ENCODE results near the gene CD99. TPM values are rescaled to one million over a fixed set of nuclear protein-coding genes. Genes with fewer than 3 reads are reported as not detected.
A peak's percentile ranks its signal among the peaks of the same experiment; 100 is the strongest.

The CD99 gene
- total RNA-seq, 1 experiment from 2014 or later = 1,443 TPM

DNA sequence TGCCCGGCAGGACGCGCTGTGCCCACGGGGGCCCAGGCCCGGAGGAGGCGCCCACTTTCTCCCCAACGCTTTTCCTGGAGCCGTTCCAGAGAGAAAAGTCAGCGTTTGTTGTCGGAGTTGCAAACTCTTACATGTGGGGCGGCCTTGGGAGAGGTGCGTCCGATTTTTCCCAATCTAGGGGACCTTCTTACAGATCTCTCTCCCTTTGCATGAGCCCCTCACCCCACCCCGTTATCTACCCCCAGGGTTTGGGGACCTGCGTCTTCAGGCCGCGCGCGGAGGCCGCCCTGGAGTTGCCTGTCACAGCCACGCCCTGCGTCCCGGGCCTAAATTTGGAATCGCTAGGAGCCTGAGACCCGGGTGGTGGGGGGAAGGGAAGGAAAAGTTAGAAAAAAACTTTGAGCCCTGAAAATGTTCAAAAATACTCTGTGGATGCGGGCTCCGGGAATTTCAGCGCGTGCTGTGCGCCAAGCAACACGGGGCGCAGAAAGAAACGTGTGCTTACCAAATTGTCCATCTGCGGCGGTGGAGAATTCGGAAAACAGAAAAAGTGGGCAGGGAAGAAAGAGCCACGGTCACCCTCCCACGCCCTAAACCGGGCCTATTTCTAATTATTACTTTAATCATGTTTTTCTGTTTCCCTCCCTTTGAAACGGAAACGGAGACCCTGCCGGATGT, 587 bp downstream of the CD99 start:
- peaks cover 34% of the 10 kb centered on the region for H3K4me1 ChIP-seq (ENCODE audit: insufficient read depth, low read length, poor library complexity, severe bottlenecking)
- ChIA-PET POLR2A (ENCODE audit: low non-redundant PET) (no interaction called here), CTCF (no interaction called here)
- H3K9me3 ChIP-seq (ENCODE audit: low read depth, low read length, poor library complexity, severe bottlenecking) = no peaks in the 10 kb centered on the region
- peaks cover 35% of the 10 kb centered on the region for H3K36me3 ChIP-seq (ENCODE audit: insufficient read depth, low read length, poor library complexity, severe bottlenecking)
- no peak for TF ChIP-seq EZH2 (IDR thresholded peaks at IDR 0.05; ENCODE audit: borderline replicate concordance, low read depth, low read length, poor library complexity, severe bottlenecking)
- TF ChIP-seq, protein P1, sequence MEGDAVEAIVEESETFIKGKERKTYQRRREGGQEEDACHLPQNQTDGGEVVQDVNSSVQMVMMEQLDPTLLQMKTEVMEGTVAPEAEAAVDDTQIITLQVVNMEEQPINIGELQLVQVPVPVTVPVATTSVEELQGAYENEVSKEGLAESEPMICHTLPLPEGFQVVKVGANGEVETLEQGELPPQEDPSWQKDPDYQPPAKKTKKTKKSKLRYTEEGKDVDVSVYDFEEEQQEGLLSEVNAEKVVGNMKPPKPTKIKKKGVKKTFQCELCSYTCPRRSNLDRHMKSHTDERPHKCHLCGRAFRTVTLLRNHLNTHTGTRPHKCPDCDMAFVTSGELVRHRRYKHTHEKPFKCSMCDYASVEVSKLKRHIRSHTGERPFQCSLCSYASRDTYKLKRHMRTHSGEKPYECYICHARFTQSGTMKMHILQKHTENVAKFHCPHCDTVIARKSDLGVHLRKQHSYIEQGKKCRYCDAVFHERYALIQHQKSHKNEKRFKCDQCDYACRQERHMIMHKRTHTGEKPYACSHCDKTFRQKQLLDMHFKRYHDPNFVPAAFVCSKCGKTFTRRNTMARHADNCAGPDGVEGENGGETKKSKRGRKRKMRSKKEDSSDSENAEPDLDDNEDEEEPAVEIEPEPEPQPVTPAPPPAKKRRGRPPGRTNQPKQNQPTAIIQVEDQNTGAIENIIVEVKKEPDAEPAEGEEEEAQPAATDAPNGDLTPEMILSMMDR (conservative IDR thresholded peaks at IDR 0.05; ENCODE audit: low read depth, low read length) = no peak
- no peaks in the 10 kb centered on the region for H3K27me3 ChIP-seq (replicated peaks; ENCODE audit: insufficient read depth, low read depth, low read length, poor library complexity)
- peak overlapping the region; percentile 97 for H3K27ac ChIP-seq (ENCODE audit: low read depth, low read length, poor library complexity, severe bottlenecking)
- H3K4me3 ChIP-seq (ENCODE audit: low read depth, low read length, poor library complexity, severe bottlenecking) = peak overlapping the region; percentile 100
- DNase-seq (ENCODE audit: low spot score) = peak; percentile 74
- intact Hi-C loops (cut with micrococcal nuclease; ENCODE audit: unreplicated experiment) = loop anchor here (2.0 to 5.0 kb wide), 2 partner anchors 15 to 39 kb away; no protein-coding TSS in a partner anchor
- BruUV-seq (replicated peaks) = TSS peak; percentile 60

DNA sequence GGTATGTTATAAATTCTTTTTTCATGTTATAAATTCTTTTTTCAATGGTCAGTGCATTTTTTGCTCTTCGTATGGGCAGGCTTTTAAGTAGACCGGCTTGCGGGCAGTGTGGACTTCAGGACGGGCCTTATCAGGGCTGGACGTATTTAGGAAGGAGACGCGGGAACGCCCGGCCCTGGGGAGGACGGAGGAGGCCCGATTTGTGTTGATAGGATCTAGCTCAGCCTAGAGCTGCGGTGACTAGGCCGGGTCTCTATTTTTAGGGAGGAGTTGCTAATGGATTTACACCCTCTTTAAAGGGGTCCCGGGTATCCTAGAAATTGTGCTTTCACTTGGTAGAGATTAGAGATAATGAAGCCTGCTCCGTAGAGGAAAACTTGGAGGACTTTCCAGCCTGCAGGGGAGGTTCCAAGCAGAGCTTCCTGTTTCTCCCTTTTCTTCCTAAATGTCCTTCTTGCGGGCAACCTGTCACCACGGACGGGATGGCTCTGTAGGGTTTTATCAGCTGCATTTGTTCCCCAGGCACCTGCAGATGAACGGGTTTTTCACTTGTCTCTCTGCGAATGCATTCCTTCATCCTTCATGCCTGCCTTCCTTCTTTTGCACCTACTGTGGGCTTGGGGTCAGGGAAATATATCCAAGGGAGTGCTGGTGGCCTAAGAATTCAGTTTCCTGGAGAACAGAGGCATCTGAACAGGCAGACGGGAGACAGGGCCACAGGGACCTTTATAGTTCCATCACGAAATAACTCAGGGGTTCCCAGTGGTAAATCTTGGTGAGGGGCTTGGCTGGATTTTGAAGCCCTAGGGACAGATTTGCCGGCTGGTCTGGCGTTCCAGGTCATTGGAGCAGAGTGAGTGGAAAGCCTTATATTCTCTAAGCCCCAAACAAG, 1.4 kb downstream of the CD99 start:
- BruUV-seq (replicated peaks) = no TSS peak
- Histone ChIP-seq H3K4me1 (ENCODE audit: insufficient read depth, low read length, poor library complexity, severe bottlenecking) (peaks cover 41% of the 10 kb centered on the region), H3K27ac (ENCODE audit: low read depth, low read length, poor library complexity, severe bottlenecking) (peak overlapping the region; percentile 97), H3K27me3 (replicated peaks; ENCODE audit: insufficient read depth, low read depth, low read length, poor library complexity) (no peaks in the 10 kb centered on the region), H3K36me3 (ENCODE audit: insufficient read depth, low read length, poor library complexity, severe bottlenecking) (peaks cover 43% of the 10 kb centered on the region), H3K9me3 (ENCODE audit: low read depth, low read length, poor library complexity, severe bottlenecking) (no peaks in the 10 kb centered on the region), H3K4me3 (ENCODE audit: low read depth, low read length, poor library complexity, severe bottlenecking) (peak overlapping the region; percentile 100)
- no peak for DNase-seq (ENCODE audit: low spot score)
- intact Hi-C loops (cut with micrococcal nuclease; ENCODE audit: unreplicated experiment) = loop anchor here (2.0 to 5.0 kb wide), 2 partner anchors 14 to 40 kb away; no protein-coding TSS in a partner anchor
- CTCF ChIA-PET = no interaction called here
- POLR2A ChIA-PET (ENCODE audit: low non-redundant PET) = no interaction called here
- TF ChIP-seq, protein P1 (conservative IDR thresholded peaks at IDR 0.05; ENCODE audit: low read depth, low read length) = no peak
- TF ChIP-seq EZH2 (IDR thresholded peaks at IDR 0.05; ENCODE audit: borderline replicate concordance, low read depth, low read length, poor library complexity, severe bottlenecking) = no peak

DNA sequence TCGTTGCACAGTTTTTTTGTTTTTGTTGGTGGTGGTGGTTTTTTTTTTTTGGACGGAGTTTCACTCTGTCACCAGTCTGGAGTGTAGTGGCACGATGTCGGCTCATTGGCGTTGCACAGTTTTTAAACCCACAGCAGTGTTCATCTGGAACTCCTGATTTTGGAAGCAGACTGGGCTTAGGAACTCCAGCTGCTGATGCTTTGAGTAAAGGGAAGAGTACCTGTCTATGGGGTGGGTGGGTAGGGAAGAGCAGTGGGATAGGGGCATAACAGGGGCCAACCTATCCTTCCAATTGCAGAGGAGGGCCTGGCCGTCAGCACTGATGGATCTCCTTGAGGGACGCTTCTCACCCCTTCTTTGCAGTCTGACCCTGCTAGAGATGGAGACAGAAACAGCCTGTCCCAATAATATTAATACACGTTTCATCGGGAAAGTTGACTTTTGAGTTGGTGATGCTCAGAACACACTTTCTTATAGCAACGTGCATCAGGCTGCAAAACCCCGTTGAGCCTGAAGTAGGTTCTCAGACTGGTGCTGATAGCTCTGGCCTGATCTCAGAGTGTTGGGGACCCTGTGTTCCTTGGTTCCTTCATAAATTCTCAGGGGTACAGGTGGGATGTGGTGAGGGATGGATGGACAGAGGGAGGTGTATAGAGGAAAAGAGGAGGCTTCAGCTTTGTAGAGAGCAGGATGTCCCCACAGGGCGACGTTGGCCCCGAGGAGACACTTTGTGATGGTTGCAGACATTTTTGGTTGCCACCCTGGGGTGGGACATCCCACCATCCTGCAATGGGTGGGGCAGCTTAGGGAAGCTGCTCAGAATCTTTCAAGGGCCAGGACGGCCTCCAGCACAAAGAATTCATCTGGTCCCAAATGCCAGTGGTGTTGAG, 2.3 kb downstream of the CD99 start:
- H3K27ac ChIP-seq (ENCODE audit: low read depth, low read length, poor library complexity, severe bottlenecking) = peak overlapping the region; percentile 97
- H3K4me1 ChIP-seq (ENCODE audit: insufficient read depth, low read length, poor library complexity, severe bottlenecking) = peaks cover 50% of the 10 kb centered on the region
- intact Hi-C loops (cut with micrococcal nuclease; ENCODE audit: unreplicated experiment) = loop anchor here (2.0 to 5.0 kb wide), 2 partner anchors 13 to 41 kb away; no protein-coding TSS in a partner anchor
- BruUV-seq (replicated peaks) = no TSS peak
- no peak for TF ChIP-seq EZH2 (IDR thresholded peaks at IDR 0.05; ENCODE audit: borderline replicate concordance, low read depth, low read length, poor library complexity, severe bottlenecking)
- TF ChIP-seq, protein P1 (conservative IDR thresholded peaks at IDR 0.05; ENCODE audit: low read depth, low read length) = no peak
- peaks cover 52% of the 10 kb centered on the region for H3K36me3 ChIP-seq (ENCODE audit: insufficient read depth, low read length, poor library complexity, severe bottlenecking)
- H3K9me3 ChIP-seq (ENCODE audit: low read depth, low read length, poor library complexity, severe bottlenecking) = no peaks in the 10 kb centered on the region
- ChIA-PET CTCF (no interaction called here), POLR2A (ENCODE audit: low non-redundant PET) (no interaction called here)
- H3K4me3 ChIP-seq (ENCODE audit: low read depth, low read length, poor library complexity, severe bottlenecking) = peak overlapping the region; percentile 100
- no peak for DNase-seq (ENCODE audit: low spot score)
- no peaks in the 10 kb centered on the region for H3K27me3 ChIP-seq (replicated peaks; ENCODE audit: insufficient read depth, low read depth, low read length, poor library complexity)
